NCI-H128 (cell line): ENCODE results near the gene DSCAML1.
A peak's percentile ranks its signal among the peaks of the same experiment; 100 is the strongest.
"Not testable (repeated sequence)": the region's sequence is repeated elsewhere in the genome, so short reads cannot be mapped to it uniquely, and the experiment has no call there.

ENCODE experiments used
- DNase-seq: peaks from one replicate; lab custom pipeline; 2025; ENCODE audit not compliant: unreplicated experiment; lab: John Stamatoyannopoulos, UW

Gene DSCAML1

DNA sequence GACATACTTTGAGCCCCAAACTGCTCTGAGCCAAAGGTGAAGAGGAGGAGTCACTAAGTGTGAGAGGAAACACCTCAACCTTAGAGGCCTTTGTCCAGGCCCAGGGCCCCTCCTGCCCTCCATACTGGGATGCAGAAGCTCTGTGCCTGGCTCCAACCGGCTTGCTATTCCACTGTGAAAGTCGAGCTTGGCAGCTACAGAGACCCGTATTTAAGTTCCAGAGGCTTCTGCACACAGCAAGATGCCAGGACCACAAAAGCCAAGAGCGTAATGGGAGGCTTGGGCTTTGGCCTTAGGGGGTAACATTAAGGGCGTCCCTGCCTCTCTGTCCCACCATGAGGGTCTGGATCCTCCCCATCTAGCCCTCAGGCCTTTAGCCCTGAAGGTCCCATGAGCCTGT is 31.9 kb downstream of the DSCAML1 start:
- no peak for DNase-seq

DNA sequence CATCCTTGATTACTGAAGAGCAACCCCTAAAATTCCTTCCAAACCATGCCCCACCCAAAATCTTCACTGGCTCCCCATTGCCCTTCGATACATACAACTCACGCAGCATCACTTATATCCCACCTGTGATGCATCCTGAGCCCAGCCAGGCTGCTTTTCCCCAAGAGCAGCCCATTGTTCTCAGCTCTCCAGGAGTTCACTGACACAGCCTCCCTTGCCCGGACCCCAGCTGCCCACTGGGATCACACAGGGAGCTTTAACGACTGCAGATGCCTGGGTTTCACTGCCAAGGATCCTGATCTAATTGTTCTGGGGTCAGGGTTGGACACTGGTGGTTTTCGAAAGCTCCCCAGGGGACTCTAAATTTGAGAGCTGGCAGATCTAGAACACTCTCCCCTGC is 33.6 kb downstream of the DSCAML1 start:
- DNase-seq, result not testable (repeated sequence)

DNA sequence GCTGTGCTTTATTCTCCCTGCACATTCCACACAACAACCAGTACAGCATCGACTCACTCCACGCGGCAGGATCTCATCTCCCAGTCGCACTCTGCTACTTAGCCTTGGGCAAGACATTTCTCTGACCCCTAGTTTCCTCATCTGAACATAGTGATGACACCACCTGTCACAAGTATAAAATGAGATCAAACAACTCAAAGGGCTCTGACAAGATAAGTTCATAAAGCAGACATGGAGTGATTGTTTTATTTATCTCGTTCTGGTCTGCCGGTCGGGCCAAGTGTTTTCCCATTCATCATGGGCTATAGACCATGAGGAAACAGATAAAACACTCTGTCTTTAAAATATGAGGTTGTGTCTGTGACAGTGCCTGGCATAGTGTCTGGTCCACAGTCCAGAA is 35.0 kb downstream of the DSCAML1 start:
- DNase-seq, result no peak

DNA sequence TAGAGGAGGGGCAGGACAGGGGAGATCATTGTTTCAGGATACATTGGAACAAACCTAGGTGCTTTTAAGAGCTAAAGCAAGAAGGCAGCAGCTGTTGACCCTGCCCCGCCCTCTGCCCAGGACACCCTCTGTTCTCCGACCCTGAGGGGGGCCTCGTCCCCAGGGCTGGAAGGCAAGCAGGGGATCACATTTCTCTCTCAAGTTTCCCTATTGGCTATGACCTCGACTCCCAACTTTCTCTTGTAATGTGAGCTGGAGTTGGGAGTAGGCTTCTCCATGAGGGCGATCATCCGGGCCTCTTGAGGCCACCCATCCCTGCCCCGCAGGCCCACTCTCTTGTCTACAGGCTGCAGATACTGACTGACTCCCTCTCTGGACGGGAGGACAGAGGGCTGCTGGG is 37.7 kb downstream of the DSCAML1 start:
- DNase-seq, result no peak

DNA sequence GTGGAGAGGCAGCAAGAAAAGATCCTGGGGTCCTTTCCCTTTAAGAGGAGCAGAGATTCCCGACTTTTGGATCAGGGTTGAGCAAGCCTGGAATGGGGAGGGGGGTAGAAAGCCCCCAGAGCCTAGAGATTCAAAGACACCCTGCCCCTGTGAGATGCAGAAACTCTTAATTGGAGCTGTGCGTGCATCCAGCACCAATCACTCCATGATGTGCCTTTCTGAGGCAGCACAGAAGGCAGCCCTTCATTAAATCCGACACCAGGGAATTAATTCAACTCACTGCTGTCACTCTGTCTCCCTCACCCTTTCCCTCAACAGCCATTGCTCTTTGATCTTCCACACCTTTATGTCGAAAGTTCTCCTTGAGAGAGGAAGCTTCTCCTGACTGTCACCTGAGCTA is 43.0 kb downstream of the DSCAML1 start:
- DNase-seq, result no peak

DNA sequence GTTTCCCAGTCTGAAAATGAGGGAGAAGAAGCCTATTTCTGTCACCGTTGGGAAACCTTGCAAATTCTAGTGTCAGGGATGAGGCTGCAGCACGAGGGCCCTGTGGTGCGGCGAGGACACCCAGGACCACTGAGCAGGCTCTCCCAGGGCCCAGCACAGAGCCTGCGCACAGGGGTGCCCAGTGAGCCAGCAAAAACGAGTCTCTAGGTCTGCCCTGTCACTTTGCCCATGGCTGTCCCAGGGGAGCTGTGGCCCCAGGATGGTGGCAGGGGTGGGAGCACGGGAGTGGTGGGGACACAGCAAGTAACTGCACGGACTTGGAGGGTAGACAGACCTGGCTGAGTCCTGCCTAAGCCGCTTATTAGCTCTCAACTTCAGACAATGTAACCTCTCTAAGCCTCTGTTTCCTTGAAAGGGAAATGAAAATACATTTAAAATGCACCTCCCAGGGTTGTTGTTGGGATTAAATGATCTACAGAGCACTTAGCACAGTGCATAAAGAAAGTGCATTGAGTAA is 44.2 kb downstream of the DSCAML1 start:
- no peak for DNase-seq

DNA sequence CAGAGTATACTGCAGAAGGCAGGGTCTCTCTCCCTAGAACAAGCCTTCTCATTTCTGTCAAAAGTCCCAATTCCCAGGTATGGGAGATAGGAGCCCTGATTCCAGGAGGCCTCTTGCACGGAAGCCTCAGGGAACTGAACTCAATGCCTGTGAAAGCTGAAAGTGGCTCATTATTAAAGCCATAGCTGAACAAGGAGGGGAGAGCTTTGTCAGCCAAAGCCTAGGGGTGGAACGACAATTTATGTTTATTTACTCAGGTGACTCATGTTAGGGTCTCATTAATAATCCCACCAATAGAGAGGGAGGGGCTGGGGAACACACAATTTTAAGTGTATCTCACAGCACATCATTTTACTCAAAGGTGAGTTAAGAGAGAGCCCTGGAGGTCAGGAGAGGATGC is 44.9 kb downstream of the DSCAML1 start:
- no peak for DNase-seq

DNA sequence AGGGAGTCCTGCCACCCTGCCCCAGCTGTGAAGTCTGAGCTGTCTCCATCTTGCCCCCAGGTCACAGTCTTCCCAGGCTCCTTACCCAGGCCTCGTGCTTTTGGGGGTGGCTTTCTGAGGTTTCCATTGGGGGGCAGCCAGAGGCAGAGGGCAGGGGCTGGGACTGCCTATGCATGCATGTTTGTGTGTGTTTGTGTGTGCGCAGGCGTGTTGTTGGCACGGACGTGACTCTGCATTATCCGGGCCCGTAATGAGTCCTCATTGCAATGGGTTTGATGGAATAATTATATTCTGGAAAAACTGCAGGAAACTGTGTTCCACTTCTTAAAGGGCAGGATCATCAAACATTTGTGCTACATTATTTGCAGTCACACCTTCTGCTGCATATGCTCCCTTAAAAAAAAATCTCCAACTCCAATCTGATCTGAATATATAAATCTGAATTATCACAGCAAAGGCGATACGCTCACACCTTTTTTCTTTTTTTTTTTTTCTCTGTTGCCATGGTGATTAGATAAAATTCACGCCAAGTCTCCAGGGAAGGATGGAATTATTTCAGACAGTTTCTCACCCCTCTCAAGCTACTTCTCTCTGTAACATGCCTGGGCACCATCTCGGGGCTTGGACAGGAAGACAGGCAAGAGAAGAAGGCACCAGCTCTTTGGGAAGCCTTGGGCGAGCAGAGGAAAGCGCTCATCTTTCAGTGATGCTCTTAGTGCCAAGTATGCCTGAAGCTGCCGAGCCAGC is 45.9 kb downstream of the DSCAML1 start:
- no peak for DNase-seq

DNA sequence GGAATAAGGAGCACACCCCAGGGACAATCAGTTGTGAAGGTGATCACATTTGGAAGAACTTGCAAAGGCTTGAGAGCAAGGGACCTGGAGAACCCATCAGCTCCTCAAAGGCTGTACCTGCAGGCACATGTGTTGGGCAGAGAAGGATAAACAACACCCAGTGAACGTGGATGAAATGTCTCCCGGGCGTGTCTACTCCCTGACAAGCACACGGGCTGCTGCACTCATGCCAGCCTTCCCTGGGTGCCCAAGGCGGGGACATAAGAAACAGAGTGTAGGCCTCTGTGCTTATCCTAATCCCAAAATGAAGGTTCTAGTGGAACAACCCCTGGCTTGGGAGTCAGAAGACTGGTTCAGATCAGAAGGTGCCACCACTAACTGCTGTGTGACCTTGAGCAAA is 46.7 kb downstream of the DSCAML1 start:
- DNase-seq, result no peak

DNA sequence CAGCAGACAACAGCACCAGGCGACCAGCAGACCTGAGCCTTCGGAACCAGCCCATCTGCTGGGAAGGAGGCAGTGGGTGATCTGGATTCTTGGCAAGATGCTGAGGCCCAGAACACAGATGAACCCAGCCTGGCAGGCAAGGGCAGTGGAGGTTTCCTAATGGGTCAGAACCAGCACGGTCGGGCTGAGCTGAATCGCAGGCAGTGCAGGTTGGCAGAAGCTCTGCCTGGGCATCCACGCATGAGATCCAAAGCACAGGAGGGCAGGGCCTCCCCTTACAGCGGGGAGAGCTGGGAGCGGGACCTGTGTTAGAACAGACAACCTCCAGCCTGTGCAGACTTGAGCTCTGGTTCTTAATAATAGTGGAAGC is 47.5 kb downstream of the DSCAML1 start:
- no peak for DNase-seq

DNA sequence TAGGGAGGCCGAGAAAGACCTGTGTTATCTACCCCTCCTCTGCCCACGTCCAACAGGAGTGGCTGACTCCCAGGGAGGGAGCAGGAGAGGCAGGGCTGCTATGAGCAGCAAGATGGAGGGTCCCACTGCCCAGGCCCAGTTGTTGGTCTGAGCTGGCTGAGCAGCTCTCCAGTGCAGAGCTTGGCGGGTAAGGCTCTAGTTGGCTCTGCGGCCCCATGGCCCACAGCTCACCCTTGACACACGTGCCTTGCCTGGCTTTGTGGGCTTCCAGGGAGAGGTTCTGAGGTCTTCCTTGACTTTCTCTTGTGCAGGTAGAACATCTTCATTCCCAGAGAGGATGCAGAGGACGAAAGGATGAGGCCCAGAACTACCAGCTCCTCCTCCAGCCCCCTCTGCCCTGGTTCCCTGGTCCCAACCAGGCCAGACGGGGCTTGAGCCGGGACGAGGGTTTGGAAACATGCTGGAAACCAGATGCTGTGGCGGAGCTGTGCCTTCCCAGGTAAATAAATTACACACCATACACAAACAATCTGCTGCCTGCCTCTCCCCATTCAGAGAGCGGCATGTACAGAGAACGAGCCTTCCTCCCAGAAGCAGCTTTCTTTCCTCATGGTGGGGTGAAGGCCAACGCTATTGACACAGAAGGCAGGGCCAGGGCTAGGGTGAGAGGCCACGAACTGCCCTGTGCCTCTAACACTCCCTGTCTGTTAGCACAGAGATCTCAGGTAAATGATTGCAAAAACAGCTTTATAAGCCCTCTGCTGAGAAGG is 48.1 kb downstream of the DSCAML1 start:
- no peak for DNase-seq

DNA sequence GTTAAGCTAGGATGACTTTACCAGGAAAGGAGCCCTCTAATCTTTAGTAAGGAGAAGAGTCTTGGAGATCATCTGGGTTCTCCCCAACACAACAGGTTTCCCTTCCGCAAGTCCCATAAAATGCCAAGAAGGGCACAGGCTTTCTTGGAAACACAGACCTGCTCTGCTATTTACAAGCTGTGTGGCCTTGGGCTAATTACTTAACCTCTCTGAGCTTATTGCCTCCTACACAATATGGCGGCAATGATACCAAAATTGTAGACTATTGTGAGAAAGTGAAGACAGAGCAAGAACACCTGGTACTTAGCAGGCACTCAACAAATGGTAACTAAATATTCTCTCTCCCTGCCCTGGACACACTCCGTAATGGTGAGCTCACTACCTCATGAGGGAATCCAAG is 49.1 kb downstream of the DSCAML1 start:
- no peak for DNase-seq

DNA sequence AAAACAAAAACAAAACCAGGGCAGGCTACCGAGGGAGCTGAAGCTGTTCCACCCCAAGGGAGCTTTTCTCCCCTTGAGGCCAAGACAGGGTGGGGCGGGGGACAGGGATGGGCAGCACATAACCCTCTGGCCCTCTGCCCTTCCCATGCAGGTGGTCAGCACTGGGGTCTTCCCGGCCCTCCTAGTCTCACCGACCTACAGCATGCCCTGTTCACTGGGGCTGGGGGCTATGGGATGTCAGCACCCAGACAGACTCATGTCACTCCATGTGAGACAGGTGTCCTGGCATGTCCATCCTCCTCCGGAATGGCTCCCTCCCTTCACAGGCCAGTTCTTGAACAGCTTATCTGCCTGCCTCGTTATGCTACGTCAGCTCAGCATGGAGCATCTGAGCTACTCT is 51.7 kb downstream of the DSCAML1 start:
- DNase-seq, result no peak

DNA sequence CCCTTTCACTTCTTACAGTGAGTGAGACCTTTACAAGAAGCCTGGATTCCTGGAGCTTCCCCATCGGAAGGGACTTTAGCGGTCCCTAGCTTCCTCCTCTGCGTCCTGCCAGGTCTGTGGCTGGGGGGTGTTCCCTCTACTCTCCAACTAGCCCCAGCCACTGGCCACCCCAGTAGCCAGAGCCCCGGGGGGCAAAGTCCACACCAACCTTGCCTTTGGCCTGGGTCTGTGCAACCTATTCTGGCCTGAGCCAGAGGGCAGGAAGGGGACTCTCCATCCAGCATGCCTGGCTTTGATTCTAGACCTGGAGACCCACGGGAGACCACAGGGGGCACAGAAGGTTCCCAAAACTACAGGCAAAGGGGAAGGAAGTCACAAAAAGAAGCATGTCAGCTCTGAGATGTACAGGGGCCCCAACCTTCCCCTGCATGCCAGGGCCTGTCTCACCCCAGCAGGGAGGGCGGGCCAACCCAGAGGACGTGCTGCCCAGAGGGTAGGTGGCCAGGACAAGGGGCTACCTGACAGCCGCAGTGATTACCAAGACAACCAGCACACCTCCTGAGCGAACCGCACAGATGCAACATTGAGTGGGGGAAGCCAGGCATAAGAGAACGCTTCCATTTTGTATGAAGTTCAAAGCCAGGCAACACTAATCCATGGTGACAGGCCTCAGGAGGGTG is 52.4 kb downstream of the DSCAML1 start:
- no peak for DNase-seq

DNA sequence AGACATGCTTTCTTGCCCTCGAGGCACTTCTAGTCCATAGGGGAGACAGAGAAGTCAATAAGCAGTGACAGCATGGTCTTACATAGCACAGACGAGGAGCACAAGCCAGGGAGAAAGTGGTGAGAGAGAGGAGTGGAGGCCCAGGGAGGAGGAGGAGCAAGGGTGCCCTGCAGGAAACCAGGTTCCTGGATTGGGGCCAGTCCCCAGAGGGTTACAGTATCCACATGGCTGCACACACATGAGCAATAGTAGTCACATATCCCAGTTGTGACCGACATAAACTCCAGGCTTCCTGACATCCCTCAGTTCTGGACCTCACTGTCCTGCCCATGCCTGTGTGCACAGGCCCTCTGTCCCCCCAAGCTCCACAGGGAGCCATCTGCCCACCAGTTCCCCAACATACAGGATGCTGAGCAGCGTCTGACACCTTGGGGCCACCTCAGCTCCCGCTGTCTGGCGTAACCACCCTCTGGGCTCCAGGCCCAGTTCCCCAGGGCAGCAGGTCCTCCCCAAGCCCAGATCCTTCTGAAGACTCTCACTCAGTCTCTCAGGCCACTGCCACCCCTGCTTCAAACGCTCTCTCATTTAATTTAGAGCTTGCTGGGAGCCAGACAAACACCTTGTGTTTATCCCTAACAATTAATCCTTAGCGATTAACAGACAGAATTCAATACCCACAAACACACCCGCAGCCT is 53.7 kb downstream of the DSCAML1 start:
- DNase-seq, result no peak

DNA sequence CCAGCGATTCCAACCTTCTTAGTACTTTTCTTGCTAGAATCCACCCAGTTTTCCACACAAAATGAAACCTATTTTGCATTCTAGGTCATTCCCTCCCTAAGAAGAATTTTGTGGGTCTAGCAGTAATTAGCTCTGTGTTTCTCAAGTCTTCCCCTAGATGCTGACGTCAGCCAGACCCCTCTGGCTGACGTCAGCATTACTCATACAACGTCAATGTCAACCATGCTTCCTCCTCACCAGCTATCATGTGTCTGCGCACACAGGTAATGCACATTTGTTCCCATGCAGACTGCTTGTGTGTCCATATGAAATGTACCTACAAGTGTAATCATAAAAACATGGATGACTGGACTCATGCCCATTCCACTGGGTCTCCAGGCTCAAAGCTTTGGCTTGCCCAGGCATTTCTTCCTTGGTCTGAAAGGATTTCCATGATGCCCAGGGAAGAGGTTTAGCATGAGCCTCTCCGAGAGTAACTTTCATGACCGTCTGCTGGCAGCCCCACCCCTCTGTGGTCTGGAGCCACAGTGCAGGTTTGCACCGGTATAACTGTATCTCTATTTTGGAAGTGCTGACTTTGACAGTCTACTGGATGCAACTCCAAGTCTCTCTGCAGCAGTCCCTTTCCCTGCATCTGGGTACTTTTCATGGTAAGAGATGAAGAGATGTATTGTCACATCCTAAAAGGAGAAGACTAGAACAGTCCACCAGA is 58.6 kb downstream of the DSCAML1 start:
- no peak for DNase-seq

DNA sequence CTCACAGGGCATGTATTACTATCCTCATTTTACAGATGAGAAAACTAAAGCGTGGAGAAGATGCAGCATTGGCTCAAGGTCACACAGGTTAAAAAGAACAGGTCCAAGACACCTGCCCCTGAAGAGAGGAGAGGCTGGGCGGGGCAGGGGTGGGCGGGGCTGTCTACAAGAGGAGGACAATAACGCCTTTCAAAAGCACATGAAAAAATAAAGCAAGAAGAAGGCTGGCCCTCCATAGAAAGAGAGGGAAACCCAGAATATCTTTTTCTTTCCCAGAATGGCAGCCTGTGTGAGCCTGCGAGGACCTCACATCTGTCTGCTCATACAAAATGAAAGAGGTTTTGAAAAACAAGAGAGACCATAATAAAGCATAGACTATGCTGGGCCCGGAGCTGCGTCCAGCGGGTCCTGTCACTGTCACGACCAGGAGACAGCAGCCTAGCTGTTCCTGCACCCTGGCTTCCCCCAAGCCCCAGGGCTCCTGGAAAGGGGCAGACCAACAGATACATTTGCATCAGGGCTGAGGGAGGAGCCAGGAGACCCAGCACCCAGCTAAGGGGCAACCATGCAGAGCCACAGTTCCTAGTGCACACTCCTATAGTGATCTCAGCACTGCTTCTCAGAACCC is 61.6 kb downstream of the DSCAML1 start:
- DNase-seq, result no peak

DNA sequence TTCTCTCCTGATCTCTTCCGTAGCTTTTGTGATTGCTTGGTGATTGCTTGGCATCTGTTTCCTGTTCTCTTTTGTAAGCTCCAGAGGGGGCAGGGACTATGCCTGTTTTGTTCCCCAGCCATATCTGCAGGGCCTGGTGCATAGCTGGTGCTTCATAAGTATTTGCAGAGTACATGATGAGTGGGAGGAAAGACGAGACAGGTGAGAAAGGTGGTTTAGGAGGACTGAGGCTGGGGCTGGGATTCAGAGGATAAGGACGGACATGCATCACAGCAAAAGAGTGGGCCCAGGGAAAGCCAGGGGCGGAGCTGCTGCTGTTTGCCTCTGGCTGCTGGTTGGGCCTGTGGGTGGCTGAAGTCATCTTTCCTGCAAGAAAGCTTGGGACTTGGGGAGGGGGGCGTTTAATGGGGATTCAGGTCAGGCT is 62.4 kb downstream of the DSCAML1 start:
- peak; percentile 25 for DNase-seq

DNA sequence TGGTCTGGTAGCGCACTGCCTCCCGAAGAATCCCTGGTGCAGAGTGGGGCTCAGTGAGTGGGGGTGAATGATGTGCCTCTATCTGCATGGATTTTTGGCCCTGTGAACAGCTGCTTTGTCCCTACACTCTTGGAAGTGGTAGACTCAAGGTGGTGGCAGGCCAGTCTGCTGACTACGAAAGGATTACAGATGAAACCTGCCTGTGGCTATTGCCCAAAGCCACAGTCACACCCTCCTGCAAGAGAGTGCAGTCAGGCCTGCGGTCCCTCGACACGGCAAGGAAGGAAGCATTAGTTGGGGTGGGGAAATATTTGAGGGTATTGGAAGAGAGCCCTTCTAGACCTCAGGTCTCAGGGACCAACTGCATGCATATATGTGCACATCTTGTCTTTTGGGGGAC is 63.7 kb downstream of the DSCAML1 start:
- DNase-seq, result no peak

DNA sequence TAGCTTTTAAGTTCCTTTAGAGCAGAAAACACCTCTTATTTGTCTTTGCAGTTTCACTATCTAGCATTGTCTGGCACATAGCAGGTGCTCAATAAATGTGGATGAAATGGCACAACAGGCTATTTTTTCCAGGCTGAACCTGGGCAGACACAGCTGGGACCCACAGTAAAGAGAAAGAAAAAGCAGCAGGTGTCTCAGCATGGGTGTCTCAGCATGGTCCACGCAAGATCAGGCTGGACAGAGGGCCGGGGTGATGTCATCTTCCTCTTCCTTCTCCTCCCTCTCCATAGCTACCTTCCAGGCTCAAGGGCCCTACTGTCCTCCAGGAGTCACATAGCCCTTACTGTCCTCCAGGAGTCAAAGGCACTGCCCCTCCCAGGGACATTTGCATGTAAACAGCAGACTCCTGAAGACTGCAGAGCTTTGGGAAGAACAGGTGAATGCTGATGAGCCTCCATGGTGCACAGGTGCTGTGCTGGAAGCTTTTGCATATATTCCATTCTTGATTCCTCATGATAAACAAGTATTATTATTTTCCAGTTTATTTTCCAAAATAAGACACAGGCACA is 65.2 kb downstream of the DSCAML1 start:
- DNase-seq, result no peak
